Endometrial microvascular endothelial cells (primary cell): ENCODE measurements around the gene COMT. TPM values are rescaled to one million over a fixed set of nuclear protein-coding genes. Genes with fewer than 3 reads are reported as not detected.

Experiments
- in situ Hi-C: cut with HindIII; loops from 2 replicates; pipeline ENCODE4 v1.10.0; 2017; ENCODE audit warnings: low sequenced_read_pairs, low pct_unique_long_range_greater_than_20kb; ENCODE audit errors: inconsistent ontology term
- total RNA-seq: library from RNA; depleted of rRNA; stranded (reverse); fragments of >200 nt; gene quantifications from one replicate; pipeline ENCODE4 v1.2.3, GENCODE V29; 2015; ENCODE audit errors: inconsistent ontology term

The COMT gene
- total RNA-seq, 1 donor from 2014 or later, result 332 TPM

- in situ Hi-C loops, result no loop called here
These were observed 847 bp downstream of the COMT start for GRCh38 chr22:19942157-19943081.

DNA sequence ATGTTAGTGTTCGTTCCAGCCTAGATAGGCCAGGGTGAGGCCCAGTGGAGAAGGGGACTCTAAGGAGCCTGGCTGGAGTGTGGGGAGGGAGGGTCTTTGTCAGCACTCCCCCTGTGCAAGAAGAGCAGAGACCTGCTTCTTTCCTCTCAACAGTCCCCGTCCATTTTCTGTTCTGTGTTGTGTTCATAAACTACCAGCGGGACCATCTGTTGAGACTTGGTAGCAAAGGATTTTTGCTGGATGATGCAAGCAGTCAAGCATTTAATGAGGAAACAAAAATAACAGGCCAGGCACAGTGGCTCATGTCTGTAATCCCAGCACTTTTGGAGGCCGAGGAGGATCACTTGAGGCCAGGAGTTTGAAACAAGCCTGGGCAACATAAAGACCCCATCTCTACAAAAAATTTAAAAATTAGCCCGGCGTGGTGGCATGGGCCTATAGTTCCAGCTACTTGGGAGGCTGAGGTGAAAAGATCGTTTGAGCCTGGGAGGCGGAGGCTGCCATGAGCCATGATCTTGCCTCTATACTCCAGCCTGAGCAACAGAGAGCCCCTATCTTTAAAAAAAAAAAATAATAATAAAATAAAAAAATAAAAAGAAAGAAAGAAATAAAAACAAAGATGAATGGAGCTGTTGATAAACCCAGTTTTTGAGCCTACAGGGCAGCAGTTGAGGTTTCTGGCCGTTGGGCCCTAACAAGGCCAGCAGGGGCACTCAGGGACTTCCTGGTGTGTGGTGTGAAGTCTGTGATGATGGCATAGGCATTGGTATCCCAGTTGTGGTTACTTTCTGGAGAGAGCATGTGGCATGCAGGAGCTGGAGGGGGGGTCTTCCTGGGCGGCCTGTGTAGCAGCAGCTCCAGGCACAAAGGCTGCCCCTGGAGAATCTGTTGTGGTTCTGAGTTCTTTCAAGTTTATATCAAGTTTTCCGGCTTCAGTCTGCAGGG, 1.8 kb downstream of the COMT start:
- in situ Hi-C loops, result no loop called here

- in situ Hi-C loops, result no loop called here
These were observed 6.6 kb downstream of the COMT start for GRCh38 chr22:19948057-19948760.

DNA sequence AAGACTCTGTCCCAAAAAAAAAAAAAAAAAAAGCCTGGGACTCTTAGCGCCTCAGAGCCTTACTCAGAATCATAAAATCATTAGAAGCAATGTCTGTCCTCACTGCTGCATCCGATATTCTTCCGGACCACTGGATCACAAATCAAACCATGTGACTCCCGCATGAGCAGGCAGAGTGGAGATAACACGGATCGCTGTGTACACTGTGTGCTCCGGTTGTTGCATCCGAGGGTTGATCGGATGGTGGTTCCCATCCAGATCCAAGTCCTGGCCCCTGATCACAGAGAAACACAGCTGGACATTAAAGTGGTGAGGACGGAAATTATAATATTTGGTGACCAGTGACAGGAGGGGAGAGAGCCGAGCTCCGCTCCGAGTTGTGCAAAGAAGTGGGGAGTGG, 9.8 kb downstream of the COMT start:
- in situ Hi-C loops, result loop anchor here (25.0 kb wide), 1 partner anchor 161 kb away; the partner anchor contains the start of genes RANBP1 and TRMT2A

DNA sequence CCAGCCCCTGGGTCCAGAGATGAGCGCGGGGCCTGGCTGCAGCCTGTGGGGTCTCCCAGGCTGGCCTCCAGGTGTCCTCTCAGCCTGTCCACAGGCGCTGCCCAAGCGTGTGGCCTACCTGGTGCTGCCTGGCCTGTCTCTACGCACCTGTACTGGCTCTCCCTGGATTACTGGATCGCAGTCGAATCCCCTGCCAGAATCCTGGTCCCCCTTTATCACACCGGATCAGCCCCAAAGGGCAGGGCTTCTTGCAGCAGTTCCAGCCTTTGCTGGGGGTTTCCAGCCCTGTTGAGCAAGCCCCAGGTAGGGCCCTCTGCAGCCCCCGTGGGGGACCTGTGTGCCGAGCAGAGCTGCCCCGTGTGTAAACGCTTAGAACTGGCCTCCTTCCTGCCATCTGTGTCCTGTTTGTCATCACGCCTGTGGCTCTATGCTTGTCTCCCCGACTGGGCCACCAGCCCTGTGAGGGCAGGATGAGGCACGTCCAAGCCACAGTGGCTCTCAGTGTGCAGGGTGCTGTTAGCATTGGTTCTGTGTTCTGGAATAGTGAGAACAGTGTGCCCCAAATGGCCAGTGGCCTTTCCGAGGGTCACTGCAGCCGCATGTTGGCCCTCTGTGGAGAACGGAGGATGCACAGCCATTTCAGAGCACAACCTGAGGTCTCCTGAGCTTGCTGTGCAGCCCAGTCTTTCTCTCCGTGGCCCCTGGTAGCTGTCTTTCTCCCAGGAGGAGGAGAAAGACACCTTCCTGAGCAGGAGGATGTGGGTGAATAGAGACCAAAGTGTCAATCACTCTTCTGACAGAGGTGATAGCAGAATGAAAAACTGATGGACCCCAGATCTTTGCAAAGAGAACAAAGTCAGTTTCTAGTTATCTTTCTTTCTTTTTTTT, 13.9 kb downstream of the COMT start:
- in situ Hi-C loops, result loop anchor here (25.0 kb wide), 1 partner anchor 157 kb away; the partner anchor contains the start of genes RANBP1 and TRMT2A

- in situ Hi-C loops, result loop anchor here (25.0 kb wide), 1 partner anchor 155 kb away; the partner anchor contains the start of genes RANBP1 and TRMT2A
These were observed 15.9 kb downstream of the COMT start for GRCh38 chr22:19957445-19957844.

GRCh38 chr22:19958083-19959042, 16.8 kb downstream of the COMT start:
- in situ Hi-C loops, result loop anchor here (25.0 kb wide), 1 partner anchor 154 kb away; the partner anchor contains the start of genes RANBP1 and TRMT2A

- in situ Hi-C loops, result loop anchor here (25.0 kb wide), 1 partner anchor 153 kb away; the partner anchor contains the start of genes RANBP1 and TRMT2A
These were observed 17.5 kb downstream of the COMT start for GRCh38 chr22:19959043-19959586.

GRCh38 chr22:19959587-19960490, 18.3 kb downstream of the COMT start:
- in situ Hi-C loops, result loop anchor here (25.0 kb wide), 1 partner anchor 152 kb away; the partner anchor contains the start of genes RANBP1 and TRMT2A

DNA sequence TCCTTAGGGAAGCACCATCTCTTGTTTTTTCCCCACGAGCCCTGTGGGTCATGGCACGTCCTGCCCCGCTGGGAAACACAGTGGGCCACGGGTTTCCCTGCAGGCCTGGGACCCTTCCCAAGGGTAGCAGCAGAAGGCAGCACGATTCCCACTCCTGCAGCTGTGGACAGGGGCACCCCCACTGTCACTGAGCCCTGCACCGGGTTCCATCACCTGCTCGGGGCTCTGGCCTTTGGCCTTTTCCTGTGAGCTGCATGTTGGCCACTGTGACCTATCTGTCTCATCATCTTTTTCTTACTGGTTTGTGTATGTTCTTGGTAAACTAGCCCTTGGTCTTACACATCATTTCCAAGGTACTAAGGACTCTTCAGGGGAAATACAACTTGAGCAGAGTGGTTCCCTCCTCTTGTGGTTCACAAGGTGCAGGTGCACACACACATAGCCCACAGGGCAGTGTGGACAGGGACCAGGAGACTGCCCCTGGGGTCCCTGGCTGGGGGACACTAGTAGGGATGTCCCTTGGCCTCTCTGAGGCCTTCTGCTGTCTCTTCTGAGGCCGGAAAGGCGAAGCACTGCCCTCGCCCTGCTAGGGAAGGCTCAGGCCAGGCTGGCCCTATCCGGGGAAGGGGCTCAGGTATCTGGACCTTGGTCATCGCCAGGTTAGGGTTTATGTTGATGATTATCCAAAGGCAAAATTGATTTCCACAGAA, 19.1 kb downstream of the COMT start:
- in situ Hi-C loops, result loop anchor here (25.0 kb wide), 1 partner anchor 152 kb away; the partner anchor contains the start of genes RANBP1 and TRMT2A

GRCh38 chr22:19961201-19961580, 19.6 kb downstream of the COMT start:
- in situ Hi-C loops, result loop anchor here (25.0 kb wide), 1 partner anchor 151 kb away; the partner anchor contains the start of genes RANBP1 and TRMT2A

DNA sequence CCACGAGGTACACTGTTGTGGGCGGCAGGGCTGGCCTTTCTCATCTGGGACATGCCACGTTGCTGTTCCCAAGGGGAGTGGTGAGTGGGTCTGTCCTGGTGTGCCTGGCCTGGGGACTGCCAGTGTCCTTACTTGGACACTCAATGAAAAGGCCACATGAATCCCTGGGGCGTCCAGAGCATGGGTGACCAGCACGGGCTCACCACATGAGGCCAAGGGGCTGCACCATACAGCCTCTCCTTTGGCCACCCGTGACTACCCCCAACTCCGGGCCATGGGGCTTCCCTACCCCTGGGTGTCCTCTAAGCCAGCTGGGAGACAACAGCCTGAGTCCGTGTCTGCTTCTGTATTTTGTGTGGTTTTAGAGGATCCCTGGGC, 20.3 kb downstream of the COMT start:
- in situ Hi-C loops, result loop anchor here (25.0 kb wide), 1 partner anchor 150 kb away; the partner anchor contains the start of genes RANBP1 and TRMT2A

GRCh38 chr22:19962246-19962908, 20.8 kb downstream of the COMT start:
- in situ Hi-C loops, result loop anchor here (25.0 kb wide), 1 partner anchor 150 kb away; the partner anchor contains the start of genes RANBP1 and TRMT2A
